ENCODE results near the gene NEO1. TPM values are rescaled to one million over a fixed set of nuclear protein-coding genes. Genes with fewer than 3 reads are reported as not detected.
A peak's percentile ranks its signal among the peaks of the same experiment; 100 is the strongest.

NEO1 gene
- total RNA-seq, 1 donor from 2014 or later, result 21.8 TPM

- H3K9me3 ChIP-seq, result no peaks in the 10 kb centered on the region
- no peak overlapping the region for H3K27ac ChIP-seq
- H3K4me3 ChIP-seq, result no peak overlapping the region
- peaks cover 0 to 3% of the 10 kb centered on the region in 2 donors for H3K4me1 ChIP-seq
- no peak for DNase-seq (ENCODE audit: low spot score in 2 of 2)
- no peaks in the 10 kb centered on the region for H3K27me3 ChIP-seq
- intact Hi-C loops (cut with DNase I), result loop anchor here (5.0 kb wide), 2 partner anchors 488 to 548 kb away; partner anchors contain the start of gene ADPGK
- TF ChIP-seq, protein P1, sequence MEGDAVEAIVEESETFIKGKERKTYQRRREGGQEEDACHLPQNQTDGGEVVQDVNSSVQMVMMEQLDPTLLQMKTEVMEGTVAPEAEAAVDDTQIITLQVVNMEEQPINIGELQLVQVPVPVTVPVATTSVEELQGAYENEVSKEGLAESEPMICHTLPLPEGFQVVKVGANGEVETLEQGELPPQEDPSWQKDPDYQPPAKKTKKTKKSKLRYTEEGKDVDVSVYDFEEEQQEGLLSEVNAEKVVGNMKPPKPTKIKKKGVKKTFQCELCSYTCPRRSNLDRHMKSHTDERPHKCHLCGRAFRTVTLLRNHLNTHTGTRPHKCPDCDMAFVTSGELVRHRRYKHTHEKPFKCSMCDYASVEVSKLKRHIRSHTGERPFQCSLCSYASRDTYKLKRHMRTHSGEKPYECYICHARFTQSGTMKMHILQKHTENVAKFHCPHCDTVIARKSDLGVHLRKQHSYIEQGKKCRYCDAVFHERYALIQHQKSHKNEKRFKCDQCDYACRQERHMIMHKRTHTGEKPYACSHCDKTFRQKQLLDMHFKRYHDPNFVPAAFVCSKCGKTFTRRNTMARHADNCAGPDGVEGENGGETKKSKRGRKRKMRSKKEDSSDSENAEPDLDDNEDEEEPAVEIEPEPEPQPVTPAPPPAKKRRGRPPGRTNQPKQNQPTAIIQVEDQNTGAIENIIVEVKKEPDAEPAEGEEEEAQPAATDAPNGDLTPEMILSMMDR (IDR thresholded peaks at IDR 0.05), result no peak
- H3K36me3 ChIP-seq, result peaks cover 10 to 30% of the 10 kb centered on the region in 2 donors
Observed at GRCh38 chr15:73270366-73271097, 218.3 kb downstream of the NEO1 start.

GRCh38 chr15:73273181-73274002 is 221.1 kb downstream of the NEO1 start:
- Histone ChIP-seq H3K4me1 (peaks cover 0 to 3% of the 10 kb centered on the region in 2 donors), H3K4me3 (no peak overlapping the region), H3K9me3 (no peaks in the 10 kb centered on the region), H3K27me3 (no peaks in the 10 kb centered on the region), H3K36me3 (peaks cover 17 to 20% of the 10 kb centered on the region in 2 donors), H3K27ac (no peak overlapping the region)
- TF ChIP-seq, protein P1 (IDR thresholded peaks at IDR 0.05), result peak; percentile 45 to 80 (median 72)
- peak in 1 of 2 donors; percentile 71 for DNase-seq (ENCODE audit: low spot score in 2 of 2)
- intact Hi-C loops (cut with DNase I), result loop anchor here (5.0 kb wide), 2 partner anchors 491 to 551 kb away; partner anchors contain the start of gene ADPGK

GRCh38 chr15:73275862-73276261 is 223.6 kb downstream of the NEO1 start:
- Histone ChIP-seq H3K27ac (no peak overlapping the region), H3K4me3 (no peak overlapping the region), H3K9me3 (no peaks in the 10 kb centered on the region), H3K36me3 (peaks cover 13 to 20% of the 10 kb centered on the region in 2 donors), H3K4me1 (peaks cover 0 to 3% of the 10 kb centered on the region in 2 donors), H3K27me3 (no peaks in the 10 kb centered on the region)
- TF ChIP-seq, protein P1 (IDR thresholded peaks at IDR 0.05), result no peak
- intact Hi-C loops (cut with DNase I), result no loop called here
- no peak for DNase-seq (ENCODE audit: low spot score in 2 of 2)

- Histone ChIP-seq H3K27me3 (no peaks in the 10 kb centered on the region), H3K36me3 (peaks cover 26 to 44% of the 10 kb centered on the region in 2 donors), H3K4me3 (no peak overlapping the region), H3K4me1 (peaks cover 0 to 15% of the 10 kb centered on the region in 2 donors), H3K9me3 (no peaks in the 10 kb centered on the region), H3K27ac (peak overlapping the region in 1 of 2 donors; percentile 34)
- DNase-seq (ENCODE audit: low spot score in 2 of 2), result no peak
- TF ChIP-seq, protein P1 (IDR thresholded peaks at IDR 0.05), result no peak
- intact Hi-C loops (cut with DNase I), result no loop called here
Observed at GRCh38 chr15:73282567-73283365, 230.5 kb downstream of the NEO1 start.

- intact Hi-C loops (cut with DNase I), result no loop called here
- no peak for DNase-seq (ENCODE audit: low spot score in 2 of 2)
- TF ChIP-seq, protein P1 (IDR thresholded peaks at IDR 0.05), result no peak
- peaks cover 28 to 51% of the 10 kb centered on the region in 2 donors for H3K36me3 ChIP-seq
- H3K4me1 ChIP-seq, result peaks cover 0 to 15% of the 10 kb centered on the region in 2 donors
- no peak overlapping the region for H3K4me3 ChIP-seq
- H3K27me3 ChIP-seq, result no peaks in the 10 kb centered on the region
- H3K9me3 ChIP-seq, result no peaks in the 10 kb centered on the region
- peak overlapping the region in 1 of 2 donors; percentile 34 for H3K27ac ChIP-seq
Observed at GRCh38 chr15:73283366-73283962, 231.2 kb downstream of the NEO1 start.
